Smooth muscle cell (in vitro differentiated cells): ENCODE results near the gene PPM1H. TPM values are rescaled to one million over a fixed set of nuclear protein-coding genes. Genes with fewer than 3 reads are reported as not detected.

Source experiments
- DNase-seq: peaks from one replicate; lab custom pipeline; 2025; ENCODE audit not compliant: unreplicated experiment; lab: John Stamatoyannopoulos, UW
- H2AFZ ChIP-seq: fragments of 200-600 bp; sonication (generic); 2 replicates; pipeline ENCODE4 v1.6.0; 2016; ENCODE audit warnings: antibody characterized with exemption, low read depth, mild to moderate bottlenecking
- H3F3A ChIP-seq: fragments of 200-600 bp; sonication (generic); 2 replicates; pipeline ENCODE4 v1.6.0; 2017; ENCODE audit warnings: antibody characterized with exemption, low read depth
- H3K27ac ChIP-seq: fragments of 200-600 bp; sonication (generic); 2 replicates; pipeline ENCODE4 v1.5.1; 2016; ENCODE audit warnings: low read depth, mild to moderate bottlenecking
- H3K27me3 ChIP-seq: fragments of 200-600 bp; sonication (generic); 2 replicates; pipeline ENCODE4 v1.6.1; 2016; ENCODE audit warnings: low read depth, mild to moderate bottlenecking
- H3K36me3 ChIP-seq: fragments of 200-600 bp; sonication (generic); 2 replicates; pipeline ENCODE4 v1.5.1; 2016; ENCODE audit warnings: low read depth
- H3K4me1 ChIP-seq: fragments of 200-600 bp; sonication (generic); 2 replicates; pipeline ENCODE4 v1.5.1; 2016; ENCODE audit warnings: low read depth
- H3K4me2 ChIP-seq: fragments of 200-600 bp; sonication (generic); 2 replicates; pipeline ENCODE4 v1.6.0; 2016; ENCODE audit warnings: mild to moderate bottlenecking
- H3K4me3 ChIP-seq: fragments of 200-600 bp; sonication (generic); 2 replicates; pipeline ENCODE4 v1.5.1; 2016; ENCODE audit warnings: mild to moderate bottlenecking
- H3K79me2 ChIP-seq: fragments of 200-600 bp; sonication (generic); 2 replicates; pipeline ENCODE4 v1.6.0; 2016; ENCODE audit warnings: low read depth, mild to moderate bottlenecking
- H3K9ac ChIP-seq: fragments of 200-600 bp; sonication (generic); 2 replicates; pipeline ENCODE4 v1.6.0; 2016; ENCODE audit warnings: low read depth
- H3K9me3 ChIP-seq: fragments of 200-600 bp; sonication (generic); replicated peaks from 2 replicates; pipeline ENCODE4 v1.5.1; 2016; ENCODE audit warnings: low read depth
- H4K20me1 ChIP-seq: fragments of 200-600 bp; sonication (generic); 2 replicates; pipeline ENCODE4 v1.6.0; 2016; ENCODE audit warnings: low read depth
- CTCF ChIP-seq: fragments of 200-600 bp; sonication (generic); IDR thresholded peaks from 2 replicates; pipeline ENCODE4 v1.5.1; 2017; ENCODE audit warnings: borderline replicate concordance, mild to moderate bottlenecking, antibody characterized with exemption; ENCODE audit not compliant: insufficient read depth, poor library complexity, severe bottlenecking
- WGBS: methylation state at CpG from one replicate; pipeline ENCODE4 v1.1.7; 2016; ENCODE audit warnings: low lambda C conversion rate; 5-methylcytosine and 5-hydroxymethylcytosine counted together
- polyA plus RNA-seq: library from polyadenylated mRNA; unstranded; fragments of >200 nt; fragmentation: Nextera tagmentation; extraction: Ambion mirVana; gene quantifications from 2 replicates; pipeline ENCODE4 v1.2.1, GENCODE V29; 2016
- total RNA-seq: library from RNA; depleted of rRNA; stranded (reverse); fragments of >200 nt; gene quantifications from 2 replicates; pipeline ENCODE4 v1.2.3, GENCODE V29; 2014

The PPM1H gene
- total and polyA plus RNA-seq, 2 experiments from 2014 or later = 0.56 to 3.6 TPM

GRCh38 chr12:62683776-62684569, 251.0 kb downstream of the PPM1H start:
- H4K20me1 ChIP-seq = no peaks in the 10 kb centered on the region
- H3K36me3 ChIP-seq = no peaks in the 10 kb centered on the region
- no peak for DNase-seq
- peaks cover 13% of the 10 kb centered on the region for H3K4me1 ChIP-seq
- no peak overlapping the region for H3K4me2 ChIP-seq
- 66% methylated on average over 7 of the region's 7 CpGs for WGBS
- H3K27ac ChIP-seq = no peak overlapping the region
- peaks cover 4% of the 10 kb centered on the region for H3F3A ChIP-seq
- no peaks in the 10 kb centered on the region for H3K79me2 ChIP-seq
- no peak overlapping the region for H3K9ac ChIP-seq
- no peak overlapping the region for H3K4me3 ChIP-seq
- no peaks in the 10 kb centered on the region for H3K27me3 ChIP-seq
- TF ChIP-seq CTCF = no peak
- peak overlapping the region; percentile 33 for H2AFZ ChIP-seq
- H3K9me3 ChIP-seq = no peaks in the 10 kb centered on the region

GRCh38 chr12:62681306-62681705, 253.6 kb downstream of the PPM1H start:
- H3K27ac ChIP-seq = no peak overlapping the region
- H3K4me2 ChIP-seq = no peak overlapping the region
- H4K20me1 ChIP-seq = no peaks in the 10 kb centered on the region
- H3K4me1 ChIP-seq = peaks cover 13% of the 10 kb centered on the region
- no peak overlapping the region for H3K9ac ChIP-seq
- H2AFZ ChIP-seq = no peak overlapping the region
- peaks cover 4% of the 10 kb centered on the region for H3F3A ChIP-seq
- no peaks in the 10 kb centered on the region for H3K36me3 ChIP-seq
- H3K9me3 ChIP-seq = no peaks in the 10 kb centered on the region
- H3K4me3 ChIP-seq = no peak overlapping the region
- WGBS = 88% methylated on average over 4 of the region's 4 CpGs
- H3K79me2 ChIP-seq = no peaks in the 10 kb centered on the region
- no peak for TF ChIP-seq CTCF
- no peak for DNase-seq
- H3K27me3 ChIP-seq = no peaks in the 10 kb centered on the region

GRCh38 chr12:62679608-62680007, 255.3 kb downstream of the PPM1H start:
- Histone ChIP-seq H3K9me3 (no peaks in the 10 kb centered on the region), H3K4me1 (peaks cover 13% of the 10 kb centered on the region), H3K79me2 (no peaks in the 10 kb centered on the region), H3K27me3 (no peaks in the 10 kb centered on the region), H3K36me3 (no peaks in the 10 kb centered on the region), H3F3A (no peaks in the 10 kb centered on the region), H3K4me3 (no peak overlapping the region), H3K27ac (no peak overlapping the region), H4K20me1 (no peaks in the 10 kb centered on the region), H3K9ac (no peak overlapping the region), H2AFZ (no peak overlapping the region), H3K4me2 (no peak overlapping the region)
- 60% methylated on average over 3 of the region's 3 CpGs for WGBS
- TF ChIP-seq CTCF = no peak
- DNase-seq = no peak

GRCh38 chr12:62677355-62677754, 257.6 kb downstream of the PPM1H start:
- no peaks in the 10 kb centered on the region for H3K79me2 ChIP-seq
- 99% methylated on average over 7 of the region's 7 CpGs for WGBS
- H2AFZ ChIP-seq = no peak overlapping the region
- no peaks in the 10 kb centered on the region for H3K9me3 ChIP-seq
- no peaks in the 10 kb centered on the region for H3K36me3 ChIP-seq
- peaks cover 15% of the 10 kb centered on the region for H3K4me1 ChIP-seq
- H3F3A ChIP-seq = no peaks in the 10 kb centered on the region
- DNase-seq = no peak
- no peak overlapping the region for H3K9ac ChIP-seq
- no peaks in the 10 kb centered on the region for H3K27me3 ChIP-seq
- no peak for TF ChIP-seq CTCF
- H4K20me1 ChIP-seq = no peaks in the 10 kb centered on the region
- no peak overlapping the region for H3K4me2 ChIP-seq
- no peak overlapping the region for H3K27ac ChIP-seq
- H3K4me3 ChIP-seq = no peak overlapping the region
